Fibroblast of lung (primary cell): ENCODE measurements around the gene CRKL. TPM values are rescaled to one million over a fixed set of nuclear protein-coding genes. Genes with fewer than 3 reads are reported as not detected.

Experiments used
- DNase-seq, 2 donors: peaks; one replicate each; pipeline versions ENCODE4 v3.0.0 to v3.0.0-alpha.2; 2010; ENCODE audit warnings: low read depth in 2 of 2
- H2AFZ ChIP-seq: 2 replicates; pipeline ENCODE4 v1.5.1; 2012; ENCODE audit warnings: low read length, control low read depth, inconsistent platforms
- H3K27ac ChIP-seq: 2 replicates; pipeline ENCODE4 v1.5.1; 2011; ENCODE audit warnings: low read length, control low read depth; ENCODE audit not compliant: insufficient read depth
- H3K27me3 ChIP-seq: 2 replicates; pipeline ENCODE4 v1.5.1; 2011; ENCODE audit warnings: mild to moderate bottlenecking, low read length; ENCODE audit not compliant: control insufficient read depth, insufficient read depth
- H3K36me3 ChIP-seq: 2 replicates; pipeline ENCODE4 v1.5.1; 2011; ENCODE audit warnings: low read length; ENCODE audit not compliant: control insufficient read depth, insufficient read depth
- H3K4me1 ChIP-seq: 2 replicates; pipeline ENCODE4 v1.5.1; 2011; ENCODE audit warnings: low read length; ENCODE audit not compliant: control insufficient read depth, insufficient read depth; ENCODE audit errors: extremely low read depth
- H3K4me2 ChIP-seq: 2 replicates; pipeline ENCODE4 v1.5.1; 2011; ENCODE audit warnings: low read length, control low read depth; ENCODE audit not compliant: insufficient read depth; ENCODE audit errors: extremely low read depth
- H3K4me3 ChIP-seq, 4 experiments: fragments of 200-600 bp in 1 of 4; sonication (generic) in 1 of 4; replicated peaks in 1 of 4; 2 replicates each; pipeline ENCODE4 v1.5.1; 2011 to 2016; ENCODE audit warnings: low read length in 4 of 4, low read depth in 3 of 4, mild to moderate bottlenecking in 3 of 4, control low read depth in 2 of 4, inconsistent platforms in 1 of 4, mixed read lengths in 1 of 4; ENCODE audit not compliant: insufficient read depth in 1 of 4; ENCODE audit errors: control extremely low read depth in 1 of 4
- H3K79me2 ChIP-seq: 2 replicates; pipeline ENCODE4 v1.5.1; 2012; ENCODE audit warnings: mild to moderate bottlenecking, low read length, inconsistent platforms; ENCODE audit not compliant: control insufficient read depth, insufficient read depth
- H3K9ac ChIP-seq: 2 replicates; pipeline ENCODE4 v1.5.1; 2011; ENCODE audit warnings: mild to moderate bottlenecking, low read length, control low read depth; ENCODE audit not compliant: insufficient read depth
- H3K9me3 ChIP-seq: 2 replicates; pipeline ENCODE4 v1.5.1; 2012; ENCODE audit warnings: low read depth, low read length; ENCODE audit not compliant: control insufficient read depth, insufficient read depth
- H4K20me1 ChIP-seq: 2 replicates; pipeline ENCODE4 v1.5.1; 2011; ENCODE audit warnings: low read length; ENCODE audit not compliant: control insufficient read depth, insufficient read depth; ENCODE audit errors: extremely low read depth
- CTCF ChIP-seq, 2 donors: IDR thresholded peaks in 1 of 2; conservative IDR thresholded peaks in 1 of 2; 1 replicate in 1 of 2; 2 replicates in 1 of 2; pipeline ENCODE4 v1.5.1; 2011 to 2012; ENCODE audit warnings: low read length in 2 of 2, control low read depth in 1 of 2, inconsistent platforms in 1 of 2, low read depth in 1 of 2, mild to moderate bottlenecking in 1 of 2
- EZH2 ChIP-seq: IDR thresholded peaks from 2 replicates; pipeline ENCODE4 v1.5.1; 2012; ENCODE audit warnings: low read length, control low read depth, mild to moderate bottlenecking; ENCODE audit errors: missing control alignments
- polyA plus RNA-seq, 2 donors: library from polyadenylated mRNA; depleted of rRNA in 1 of 2; stranded (reverse) in 1 of 2; unstranded in 1 of 2; fragments of >200 nt; gene quantifications; 2 replicates each; pipeline ENCODE4 v1.2.1, GENCODE V29; 2011 to 2012; ENCODE audit warnings: missing spikeins in 1 of 2
- total RNA-seq: library from RNA; depleted of rRNA; stranded (reverse); fragments of >200 nt; gene quantifications from 2 replicates; pipeline ENCODE4 v1.2.1, GENCODE V29; 2014

CRKL gene
- total and polyA plus RNA-seq, 2 donors (not counting 1 experiment from before 2014, with no cell fraction given) = 23.8 to 45.1 TPM

DNA sequence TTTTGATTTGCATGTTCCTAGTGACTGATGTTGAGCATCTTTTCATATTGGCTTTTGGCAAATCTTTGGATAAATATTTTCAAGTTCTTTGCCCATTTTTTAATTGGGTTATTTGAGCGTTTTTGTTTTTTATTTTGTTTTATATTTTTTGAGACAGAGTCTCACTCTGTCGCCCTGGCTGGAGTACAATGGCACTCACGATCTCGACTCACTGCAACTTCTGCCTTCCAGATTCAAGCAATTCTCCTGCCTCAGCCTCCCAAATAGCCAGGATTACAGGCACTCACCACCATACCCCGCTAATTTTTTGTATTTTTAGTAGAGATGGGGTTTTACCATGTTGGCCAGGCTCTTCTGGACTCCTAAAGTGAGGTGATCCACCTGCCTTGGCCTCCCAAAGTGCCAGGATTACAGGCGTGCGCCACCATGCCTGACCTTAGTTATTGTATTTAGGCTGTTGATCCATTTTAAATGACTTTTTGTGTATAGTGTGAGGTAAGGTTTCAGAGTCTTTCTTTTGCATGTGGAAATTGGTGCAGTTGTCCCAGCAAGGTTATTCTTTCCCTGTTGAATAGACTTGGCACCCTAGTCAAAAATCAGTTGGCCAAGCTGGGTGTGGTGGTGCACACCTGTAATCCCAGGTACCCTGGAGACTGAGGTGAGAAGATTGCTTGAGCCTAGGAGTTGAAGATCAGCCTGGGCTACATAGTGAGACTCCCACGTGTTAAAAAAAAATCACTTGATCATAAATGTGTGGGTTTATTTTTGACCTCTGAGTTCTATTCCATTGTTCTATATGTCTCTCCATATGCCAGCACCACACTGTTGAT, 26.1 kb downstream of the CRKL start:
- H3K27ac ChIP-seq = no peak overlapping the region
- H2AFZ ChIP-seq = no peak overlapping the region
- DNase-seq = no peak
- no peak for TF ChIP-seq CTCF (conservative IDR thresholded peaks at IDR 0.05 in 1 of 2, IDR thresholded peaks at IDR 0.05 in 1 of 2; ENCODE audit: low read depth in 1 of 2, low read length in 2 of 2)
- TF ChIP-seq EZH2 = no peak
- H3K27me3 ChIP-seq = no peaks in the 10 kb centered on the region
- H3K79me2 ChIP-seq = peaks cover 92% of the 10 kb centered on the region
- H3K9me3 ChIP-seq = no peaks in the 10 kb centered on the region
- H3K4me2 ChIP-seq = no peak overlapping the region
- H3K4me3 ChIP-seq = no peak overlapping the region
- peaks cover 9% of the 10 kb centered on the region for H3K4me1 ChIP-seq
- H4K20me1 ChIP-seq = peaks cover 2% of the 10 kb centered on the region
- no peaks in the 10 kb centered on the region for H3K36me3 ChIP-seq
- H3K9ac ChIP-seq = no peak overlapping the region

- peaks cover 9% of the 10 kb centered on the region for H3K4me1 ChIP-seq
- DNase-seq = no peak
- H3K9ac ChIP-seq = no peak overlapping the region
- H3K27me3 ChIP-seq = no peaks in the 10 kb centered on the region
- H3K9me3 ChIP-seq = no peaks in the 10 kb centered on the region
- H2AFZ ChIP-seq = no peak overlapping the region
- TF ChIP-seq EZH2 = no peak
- TF ChIP-seq CTCF (conservative IDR thresholded peaks at IDR 0.05 in 1 of 2, IDR thresholded peaks at IDR 0.05 in 1 of 2; ENCODE audit: low read depth in 1 of 2, low read length in 2 of 2) = no peak
- H4K20me1 ChIP-seq = peaks cover 2% of the 10 kb centered on the region
- no peak overlapping the region for H3K4me3 ChIP-seq
- no peaks in the 10 kb centered on the region for H3K36me3 ChIP-seq
- no peak overlapping the region for H3K4me2 ChIP-seq
- H3K27ac ChIP-seq = no peak overlapping the region
- H3K79me2 ChIP-seq = peaks cover 92% of the 10 kb centered on the region
Observed at GRCh38 chr22:20944042-20944441, 26.8 kb downstream of the CRKL start.

- no peak overlapping the region for H2AFZ ChIP-seq
- no peak for TF ChIP-seq EZH2
- TF ChIP-seq CTCF (conservative IDR thresholded peaks at IDR 0.05 in 1 of 2, IDR thresholded peaks at IDR 0.05 in 1 of 2; ENCODE audit: low read depth in 1 of 2, low read length in 2 of 2) = no peak
- no peak overlapping the region for H3K9ac ChIP-seq
- H3K27ac ChIP-seq = no peak overlapping the region
- H3K9me3 ChIP-seq = no peaks in the 10 kb centered on the region
- H3K4me3 ChIP-seq = no peak overlapping the region
- no peak overlapping the region for H3K4me2 ChIP-seq
- peaks cover 2% of the 10 kb centered on the region for H3K36me3 ChIP-seq
- peaks cover 84% of the 10 kb centered on the region for H3K79me2 ChIP-seq
- H4K20me1 ChIP-seq = peaks cover 2% of the 10 kb centered on the region
- no peaks in the 10 kb centered on the region for H3K27me3 ChIP-seq
- no peak for DNase-seq
- H3K4me1 ChIP-seq = peaks cover 9% of the 10 kb centered on the region
Observed at GRCh38 chr22:20945578-20945934, 28.3 kb downstream of the CRKL start.
